Dendritic cell treated with granulocyte-macrophage colony-stimulating factor and Interleukin-4, amounts not matched to agents 40 ng/mL and 50 ng/mL, for 4 days (primary cell): ENCODE results near the gene ZNF750.

Source experiments
- H3K27ac Mint-ChIP-seq: one replicate; pipeline ENCODE4 v1.8.0; 2022; ENCODE audit warnings: mild to moderate bottlenecking, mixed read lengths
- H3K27me3 Mint-ChIP-seq: one replicate; pipeline ENCODE4 v1.8.0; 2022; ENCODE audit warnings: mild to moderate bottlenecking, mixed read lengths
- H3K36me3 Mint-ChIP-seq: one replicate; pipeline ENCODE4 v1.8.0; 2022; ENCODE audit warnings: low read depth, mixed read lengths
- H3K4me1 Mint-ChIP-seq: one replicate; pipeline ENCODE4 v1.8.0; 2022; ENCODE audit warnings: low read depth, mixed read lengths
- H3K4me3 Mint-ChIP-seq: one replicate; pipeline ENCODE4 v1.8.0; 2022; ENCODE audit warnings: mild to moderate bottlenecking, moderate library complexity, mixed read lengths
- H3K9me3 Mint-ChIP-seq: one replicate; pipeline ENCODE4 v1.8.0; 2022; ENCODE audit warnings: mixed read lengths
- intact Hi-C: fragments of 100-400 bp; cut with micrococcal nuclease; formaldehyde crosslinking; loops from one replicate; pipeline ENCODE4 v1.15.0; 2022

ZNF750 gene

DNA sequence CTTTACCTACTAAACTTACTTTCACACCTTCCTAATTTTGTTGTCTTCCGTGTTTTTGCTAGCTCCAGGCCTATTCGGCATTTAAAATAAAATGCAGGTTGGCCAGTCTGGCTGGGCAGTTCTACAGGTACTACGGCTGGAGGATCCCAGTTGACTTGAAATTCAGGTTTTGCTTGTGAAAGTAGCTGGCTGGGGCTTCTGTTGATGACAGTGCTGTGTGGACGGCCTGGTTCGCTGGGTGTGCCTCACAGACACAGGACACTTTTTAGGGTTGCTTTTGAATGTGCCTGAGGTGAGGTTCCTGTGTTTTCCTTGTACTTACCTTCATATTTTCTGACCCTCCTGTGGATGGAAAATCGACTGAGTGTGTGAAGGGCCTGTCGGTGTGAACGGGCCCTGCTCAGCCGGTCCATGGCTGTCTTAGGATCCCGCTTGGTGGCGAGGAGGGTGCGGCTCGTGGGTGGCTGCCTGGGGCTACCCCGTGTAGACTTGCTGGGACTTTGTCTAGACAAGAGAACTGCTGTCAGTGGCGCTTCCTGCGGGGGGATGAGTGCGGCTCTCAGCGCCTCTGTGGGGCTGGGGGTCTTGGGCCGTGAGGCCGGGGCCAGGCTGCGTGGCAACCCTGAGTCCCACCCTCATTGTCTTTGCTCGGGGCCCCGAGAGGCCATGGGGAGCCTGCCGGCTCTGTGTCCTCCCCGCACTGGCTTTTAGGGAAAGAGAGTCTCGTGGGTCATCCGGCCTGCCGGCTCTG is 18.7 kb upstream of the ZNF750 start:
- intact Hi-C loops: no loop called here
- H3K27ac Mint-ChIP-seq: peak overlapping the region; percentile 94
- H3K27me3 Mint-ChIP-seq: no peaks in the 10 kb centered on the region
- H3K36me3 Mint-ChIP-seq: peaks cover 15% of the 10 kb centered on the region
- no peak overlapping the region for H3K4me3 Mint-ChIP-seq
- H3K9me3 Mint-ChIP-seq: no peaks in the 10 kb centered on the region
- H3K4me1 Mint-ChIP-seq: peaks cover 29% of the 10 kb centered on the region

DNA sequence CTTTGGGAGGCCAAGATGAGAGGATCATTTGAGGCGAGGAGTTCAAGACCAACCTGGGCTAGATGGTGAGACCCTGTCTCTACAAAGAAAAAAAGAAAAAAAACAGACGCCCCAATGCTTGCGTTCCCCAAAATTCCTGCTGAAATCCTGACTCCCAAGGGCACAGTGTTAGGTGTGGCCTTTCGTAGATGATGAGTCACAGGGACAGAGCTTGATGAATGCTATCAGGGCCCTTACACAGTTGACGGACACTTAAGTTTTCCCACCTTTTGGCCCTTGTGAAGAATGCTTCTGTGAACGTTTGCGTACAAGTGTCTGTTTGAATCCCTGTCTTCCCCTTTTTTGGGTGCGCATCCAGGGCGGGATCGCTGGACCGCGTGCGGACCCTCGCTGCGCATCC is 16.5 kb upstream of the ZNF750 start:
- Mint-ChIP-seq H3K4me1 (peaks cover 24% of the 10 kb centered on the region), H3K27ac (no peak overlapping the region), H3K4me3 (no peak overlapping the region), H3K9me3 (no peaks in the 10 kb centered on the region), H3K27me3 (no peaks in the 10 kb centered on the region), H3K36me3 (peaks cover 15% of the 10 kb centered on the region)
- intact Hi-C loops: no loop called here

DNA sequence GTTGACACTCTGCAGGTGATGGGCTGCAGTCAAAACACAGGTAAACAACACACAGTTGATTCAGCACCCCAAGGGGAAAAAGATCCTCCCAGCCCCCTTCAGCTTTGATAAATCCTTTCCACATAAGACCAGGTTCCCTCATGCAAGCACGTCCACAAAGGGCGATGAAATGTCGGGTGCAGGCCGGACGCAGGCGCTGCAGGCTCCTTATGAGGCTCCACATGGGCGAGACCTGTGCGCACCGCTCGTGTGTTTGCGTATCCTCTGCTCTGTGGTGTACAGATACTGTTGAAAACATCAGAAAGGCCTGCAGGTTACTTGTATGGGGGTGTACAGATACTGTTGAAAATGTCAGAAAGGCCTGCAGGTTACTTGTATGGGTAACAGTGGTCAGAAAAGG is 14.4 kb upstream of the ZNF750 start:
- H3K36me3 Mint-ChIP-seq: peaks cover 17% of the 10 kb centered on the region
- H3K27me3 Mint-ChIP-seq: peaks cover 4% of the 10 kb centered on the region
- no peaks in the 10 kb centered on the region for H3K9me3 Mint-ChIP-seq
- H3K4me1 Mint-ChIP-seq: peaks cover 12% of the 10 kb centered on the region
- H3K27ac Mint-ChIP-seq: no peak overlapping the region
- H3K4me3 Mint-ChIP-seq: no peak overlapping the region
- intact Hi-C loops: no loop called here

DNA sequence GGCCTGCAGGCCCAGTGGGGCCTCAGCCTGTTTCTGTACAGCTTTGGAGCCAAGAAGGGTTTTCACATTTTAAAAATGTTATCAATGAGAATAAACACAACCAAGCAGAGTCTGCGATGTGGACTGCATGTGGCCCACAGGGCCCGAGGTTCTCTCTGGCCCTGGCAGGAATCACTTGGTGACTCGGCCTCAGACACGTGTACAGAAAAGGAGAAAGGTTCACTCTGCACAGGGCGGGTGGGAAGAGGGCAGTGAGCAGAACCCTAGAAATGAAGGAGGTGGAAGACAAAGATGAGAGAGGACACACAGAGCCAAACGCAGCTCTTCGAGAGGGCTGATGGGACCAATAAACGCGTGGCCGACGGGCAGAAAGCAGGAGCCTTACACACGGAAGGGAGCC is 11.6 kb upstream of the ZNF750 start:
- Mint-ChIP-seq H3K36me3 (peaks cover 28% of the 10 kb centered on the region), H3K4me3 (no peak overlapping the region), H3K27me3 (peaks cover 12% of the 10 kb centered on the region), H3K4me1 (peaks cover 8% of the 10 kb centered on the region), H3K9me3 (no peaks in the 10 kb centered on the region), H3K27ac (no peak overlapping the region)
- intact Hi-C loops: no loop called here

DNA sequence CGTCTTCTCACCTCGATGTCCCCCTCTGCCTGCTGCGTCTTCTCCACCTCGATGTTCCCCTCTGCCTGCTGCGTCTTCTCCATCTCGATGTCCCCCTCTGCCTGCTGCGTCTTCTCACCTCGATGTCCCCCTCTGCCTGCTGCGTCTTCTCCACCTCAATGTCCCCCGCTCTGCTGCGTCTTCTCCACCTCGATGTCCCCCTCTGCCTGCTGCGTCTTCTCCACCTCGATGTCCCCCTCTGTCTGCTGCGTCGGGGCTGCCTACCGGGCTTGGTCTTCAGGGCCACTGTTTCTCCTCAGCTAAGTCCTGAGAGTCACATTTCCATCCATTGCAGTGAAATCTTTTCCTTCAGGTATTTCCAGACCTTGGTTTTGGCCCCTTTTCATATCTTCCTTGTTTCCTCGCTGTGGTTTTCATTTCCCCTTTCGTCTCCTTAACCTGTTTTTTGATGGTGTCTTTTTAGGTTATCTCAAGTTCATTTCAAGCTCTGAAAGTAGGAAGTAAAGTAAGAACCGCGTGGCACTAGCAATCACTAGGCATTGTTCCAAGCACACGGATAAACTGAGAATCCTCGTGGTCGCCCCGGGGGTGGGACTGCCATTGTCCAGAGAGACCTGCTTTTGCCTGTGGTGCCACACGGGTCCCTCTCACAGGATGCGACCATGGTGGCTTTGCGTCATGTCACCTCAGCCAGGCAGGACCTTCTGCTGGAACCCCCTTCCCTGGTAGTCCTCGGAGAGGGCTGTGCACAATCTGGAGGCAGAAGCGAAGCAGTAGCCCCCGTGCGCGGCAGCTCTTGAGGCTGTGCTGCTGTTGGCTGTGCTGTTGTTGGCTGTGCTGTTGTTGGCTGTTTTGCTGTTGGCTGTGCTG is 9.5 kb upstream of the ZNF750 start:
- no peak overlapping the region for H3K4me3 Mint-ChIP-seq
- H3K27ac Mint-ChIP-seq: peak overlapping the region; percentile 9
- H3K4me1 Mint-ChIP-seq: peaks cover 8% of the 10 kb centered on the region
- no peaks in the 10 kb centered on the region for H3K9me3 Mint-ChIP-seq
- H3K27me3 Mint-ChIP-seq: peaks cover 14% of the 10 kb centered on the region
- H3K36me3 Mint-ChIP-seq: peaks cover 28% of the 10 kb centered on the region
- intact Hi-C loops: no loop called here

DNA sequence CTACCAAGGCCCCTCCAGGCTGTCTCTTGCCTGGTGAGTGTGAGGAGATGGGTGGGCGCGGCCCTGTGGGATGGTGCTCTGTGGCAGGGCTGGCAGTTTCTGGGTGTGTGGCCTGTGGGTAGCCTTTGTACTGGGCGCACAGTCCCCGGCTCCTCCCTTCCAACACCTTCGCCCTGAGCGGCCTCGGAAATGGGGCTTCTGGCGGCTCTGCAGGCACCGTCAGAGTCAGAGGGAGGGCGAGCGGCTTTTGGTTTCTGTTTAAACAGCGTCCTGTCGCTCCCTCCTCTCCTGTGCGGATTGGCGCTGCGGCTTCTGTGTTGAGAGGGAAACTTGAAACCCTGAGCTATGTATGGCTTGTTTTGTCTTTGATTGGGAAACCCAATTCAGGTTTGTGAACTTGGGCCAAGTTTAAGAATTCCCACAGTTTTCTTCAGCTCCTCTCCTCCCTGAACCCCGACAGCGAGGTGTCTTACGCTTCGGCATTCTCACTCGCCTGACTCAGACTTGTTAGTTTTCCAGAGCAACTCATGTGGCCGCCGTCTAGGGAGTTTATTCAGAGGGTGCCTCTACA is 8.3 kb upstream of the ZNF750 start:
- Mint-ChIP-seq H3K27me3 (peaks cover 14% of the 10 kb centered on the region), H3K4me3 (no peak overlapping the region), H3K4me1 (peaks cover 13% of the 10 kb centered on the region), H3K36me3 (peaks cover 27% of the 10 kb centered on the region), H3K27ac (no peak overlapping the region), H3K9me3 (no peaks in the 10 kb centered on the region)
- intact Hi-C loops: no loop called here

DNA sequence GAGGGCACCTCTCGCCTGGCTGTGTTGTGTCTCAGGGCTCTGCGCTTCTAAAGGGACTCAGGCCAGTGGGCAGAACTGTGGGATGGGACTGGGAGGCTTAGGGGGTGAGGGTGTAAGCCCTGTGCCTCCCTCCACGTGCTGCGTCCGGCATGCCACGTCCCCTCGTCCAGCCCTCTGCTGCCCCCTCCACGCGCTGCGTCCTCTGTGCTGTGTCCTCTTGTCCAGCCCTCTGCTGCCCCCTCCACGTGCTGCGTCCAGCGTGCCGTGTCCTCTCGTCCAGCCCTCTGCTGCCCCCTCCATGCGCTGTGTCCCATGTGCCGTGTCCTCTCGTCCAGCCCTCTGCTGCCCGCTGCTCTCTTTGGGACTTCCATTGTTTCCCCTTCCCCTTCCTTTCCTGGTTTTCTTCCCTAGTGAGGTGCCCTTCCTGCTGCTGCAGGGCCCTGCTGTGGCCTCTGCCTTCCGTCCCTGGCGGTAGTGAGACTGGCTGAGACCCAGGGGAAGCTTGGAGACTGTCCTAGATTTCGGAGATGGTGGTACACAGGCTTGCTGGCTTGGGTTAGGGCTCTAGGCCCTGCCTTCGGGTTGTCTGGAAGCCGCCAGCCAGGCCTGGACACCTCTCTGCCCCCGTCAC is 6.4 kb upstream of the ZNF750 start:
- Mint-ChIP-seq H3K27ac (no peak overlapping the region), H3K36me3 (peaks cover 27% of the 10 kb centered on the region), H3K27me3 (peaks cover 15% of the 10 kb centered on the region), H3K9me3 (no peaks in the 10 kb centered on the region), H3K4me1 (peaks cover 13% of the 10 kb centered on the region), H3K4me3 (no peak overlapping the region)
- intact Hi-C loops: no loop called here

DNA sequence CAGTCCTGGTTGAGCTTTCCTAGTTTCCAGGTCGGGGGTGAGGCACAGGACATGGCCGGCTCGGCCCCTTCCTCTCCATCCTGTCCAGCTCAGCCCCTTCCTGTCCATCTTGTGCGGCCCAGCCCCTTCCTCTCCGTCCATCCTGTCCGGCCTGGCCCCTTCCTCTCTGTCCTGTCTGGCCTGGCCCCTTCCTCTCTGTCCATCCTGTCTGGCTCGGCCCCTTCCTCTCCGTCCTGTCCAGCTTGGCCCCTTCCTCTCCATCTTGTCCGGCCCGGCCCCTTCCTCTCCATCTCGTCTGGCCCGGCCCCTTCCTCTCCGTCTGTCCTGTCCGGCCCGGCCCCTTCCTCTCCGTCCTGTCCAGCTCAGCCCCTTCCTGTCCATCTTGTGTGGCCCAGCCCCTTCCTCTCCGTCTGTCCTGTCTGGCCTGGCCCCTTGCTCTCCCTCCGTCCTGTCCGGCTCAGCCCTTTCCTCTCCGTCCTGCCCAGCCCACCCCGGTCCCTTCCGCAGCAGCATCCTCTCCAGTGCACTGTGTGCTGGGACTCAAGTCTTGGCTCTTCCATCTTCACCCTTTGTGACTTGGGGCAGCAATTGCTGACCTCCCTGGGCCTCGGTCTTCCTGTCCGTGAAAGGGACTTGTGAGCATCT is 5.5 kb upstream of the ZNF750 start:
- no peak overlapping the region for H3K4me3 Mint-ChIP-seq
- H3K36me3 Mint-ChIP-seq: peaks cover 27% of the 10 kb centered on the region
- intact Hi-C loops: no loop called here
- H3K9me3 Mint-ChIP-seq: no peaks in the 10 kb centered on the region
- H3K4me1 Mint-ChIP-seq: peaks cover 13% of the 10 kb centered on the region
- peaks cover 12% of the 10 kb centered on the region for H3K27me3 Mint-ChIP-seq
- peak overlapping the region; percentile 15 for H3K27ac Mint-ChIP-seq

DNA sequence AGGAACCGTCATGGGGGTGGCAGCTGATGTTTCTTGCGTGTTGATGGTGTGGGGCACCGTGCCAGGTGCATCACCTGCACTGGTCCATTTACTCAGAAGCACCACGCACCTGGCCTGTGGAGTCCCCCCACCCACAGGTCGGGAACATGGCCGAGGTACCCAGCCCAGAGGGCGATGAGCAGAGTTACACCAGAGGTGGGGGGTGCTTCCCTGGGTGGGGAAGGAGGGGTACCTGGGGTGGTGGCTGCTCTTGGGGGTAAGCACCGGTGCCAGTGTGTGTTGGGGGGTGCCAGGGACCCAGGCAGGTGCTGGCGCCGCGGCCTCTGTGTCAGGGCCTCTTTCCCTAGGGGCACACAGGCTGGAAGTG is 5.0 kb upstream of the ZNF750 start:
- no peak overlapping the region for H3K4me3 Mint-ChIP-seq
- H3K27ac Mint-ChIP-seq: no peak overlapping the region

DNA sequence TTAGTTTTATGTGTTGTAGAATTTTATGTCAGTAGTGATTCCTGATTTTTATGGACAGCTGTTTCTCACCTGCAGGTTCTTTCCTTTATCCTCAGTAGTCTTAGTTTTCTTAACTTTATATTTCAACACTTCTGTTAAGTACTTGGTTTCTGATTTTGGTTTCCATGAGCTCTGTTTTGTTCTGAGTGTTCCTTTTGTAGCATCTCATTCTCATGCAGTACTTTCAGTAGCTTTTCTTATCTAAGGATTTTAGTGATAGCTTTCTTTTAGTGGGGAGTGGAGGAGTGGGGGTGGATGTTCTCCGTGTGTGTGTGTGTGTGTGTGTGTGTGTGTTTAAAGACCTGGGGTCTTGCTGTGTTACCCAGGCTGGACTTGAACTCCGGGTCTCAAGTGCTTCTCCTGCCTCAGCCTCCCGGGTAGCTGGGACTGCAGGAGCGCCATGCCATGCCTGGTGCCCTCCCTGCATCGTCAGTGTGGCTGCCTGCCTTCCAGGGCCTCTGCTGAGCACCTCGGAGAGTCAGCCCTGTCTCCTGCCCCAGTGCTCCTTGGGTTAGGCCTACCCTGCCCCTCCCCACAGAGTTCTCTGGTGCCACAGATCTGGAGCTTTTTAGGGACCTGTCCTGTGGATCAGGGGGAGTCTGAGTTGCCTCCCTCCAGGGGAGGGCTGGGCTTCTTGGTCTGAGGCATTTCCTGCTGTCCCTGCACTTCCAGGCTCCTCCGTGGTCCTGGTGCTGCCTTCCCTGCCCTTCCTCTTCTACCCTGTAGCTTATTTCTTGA is 4.3 kb upstream of the ZNF750 start:
- Mint-ChIP-seq H3K27ac (no peak overlapping the region), H3K27me3 (peaks cover 10% of the 10 kb centered on the region), H3K4me1 (peaks cover 8% of the 10 kb centered on the region), H3K9me3 (no peaks in the 10 kb centered on the region), H3K4me3 (no peak overlapping the region), H3K36me3 (peaks cover 24% of the 10 kb centered on the region)
- intact Hi-C loops: no loop called here

More for the DNA sequence above, 5.0 kb upstream of the ZNF750 start:
- Mint-ChIP-seq H3K4me1 (peaks cover 13% of the 10 kb centered on the region), H3K27me3 (peaks cover 12% of the 10 kb centered on the region), H3K36me3 (peaks cover 27% of the 10 kb centered on the region), H3K9me3 (no peaks in the 10 kb centered on the region)
- intact Hi-C loops: no loop called here

DNA sequence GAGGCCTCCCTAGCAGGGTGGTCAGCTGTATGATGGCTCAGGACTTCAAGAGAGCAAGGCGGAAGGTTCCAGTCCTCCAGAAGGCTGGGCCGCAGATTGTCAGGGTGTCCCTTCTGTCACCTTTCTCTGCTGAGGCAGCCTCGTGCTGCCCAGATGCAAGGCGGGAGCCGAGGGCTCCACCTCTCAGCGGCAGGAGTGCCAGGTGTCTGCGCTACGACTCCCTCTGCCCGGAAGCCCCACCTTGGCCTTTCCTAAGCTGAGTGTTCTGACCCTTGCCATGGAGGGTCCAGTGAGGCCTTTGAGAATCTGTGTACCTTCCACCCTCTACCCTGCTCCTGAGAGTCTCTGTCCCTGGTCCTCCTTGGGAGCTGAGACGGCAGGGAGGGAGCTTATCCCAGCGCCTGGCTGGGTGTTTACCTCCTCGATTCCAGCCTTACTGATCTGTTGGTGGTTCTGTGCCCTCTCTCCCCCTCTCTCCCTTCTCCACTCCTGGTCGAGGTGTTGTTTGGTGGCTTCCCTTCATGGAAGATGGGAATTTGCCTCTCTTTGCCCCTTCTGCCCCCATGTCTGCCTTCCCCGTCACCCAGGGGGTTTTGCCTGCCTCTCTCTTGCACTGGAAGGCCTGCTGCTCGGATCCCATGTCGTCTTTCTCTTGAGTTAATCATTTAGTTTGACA is 2.2 kb upstream of the ZNF750 start:
- intact Hi-C loops: no loop called here
- Mint-ChIP-seq H3K27ac (no peak overlapping the region), H3K36me3 (peaks cover 16% of the 10 kb centered on the region), H3K9me3 (no peaks in the 10 kb centered on the region), H3K27me3 (peaks cover 3% of the 10 kb centered on the region), H3K4me3 (no peak overlapping the region), H3K4me1 (peaks cover 19% of the 10 kb centered on the region)

DNA sequence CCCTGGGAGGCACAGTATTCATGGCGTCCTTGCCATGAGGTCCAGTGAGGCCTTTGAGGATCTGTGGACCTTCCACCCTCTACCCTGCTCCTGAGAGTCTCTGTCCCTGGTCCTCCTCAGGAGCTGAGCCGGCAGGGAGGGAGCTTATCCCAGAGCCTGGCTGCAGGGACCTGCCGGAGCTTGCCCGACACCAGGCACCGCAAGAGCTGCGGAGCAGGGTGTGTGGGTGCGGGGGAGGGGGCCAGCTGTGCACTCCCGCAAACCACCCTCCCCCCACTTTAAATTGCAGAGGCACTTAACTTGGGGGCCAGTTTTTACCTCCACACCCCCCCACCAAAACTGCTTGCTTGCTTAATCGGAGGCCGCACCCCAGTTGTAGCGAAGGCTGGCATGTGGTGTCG is 609 bp upstream of the ZNF750 start:
- peaks cover 35% of the 10 kb centered on the region for H3K4me1 Mint-ChIP-seq
- peaks cover 1% of the 10 kb centered on the region for H3K27me3 Mint-ChIP-seq
- H3K9me3 Mint-ChIP-seq: no peaks in the 10 kb centered on the region
- peaks cover 5% of the 10 kb centered on the region for H3K36me3 Mint-ChIP-seq
- intact Hi-C loops: no loop called here
- no peak overlapping the region for H3K4me3 Mint-ChIP-seq
- H3K27ac Mint-ChIP-seq: no peak overlapping the region
